HG03432 (cell line): Measurements from ENCODE around the gene ZBTB40.
A peak's percentile ranks its signal among the peaks of the same experiment; 100 is the strongest.

Source experiments
- ATAC-seq: cut with Tn5 transposase; IDR thresholded peaks from one replicate; pipeline ENCODE4 v1.9.1; 2021; ENCODE audit warnings: mild to moderate bottlenecking, moderate library complexity; ENCODE audit not compliant: unreplicated experiment

ZBTB40 gene

GRCh38 chr1:22431965-22432364 lies 19.7 kb upstream of the ZBTB40 start:
- no peak for ATAC-seq

GRCh38 chr1:22434717-22435116 lies 16.9 kb upstream of the ZBTB40 start:
- ATAC-seq = no peak

GRCh38 chr1:22436948-22437347 lies 14.7 kb upstream of the ZBTB40 start:
- no peak for ATAC-seq

GRCh38 chr1:22437573-22437972 lies 14.1 kb upstream of the ZBTB40 start:
- no peak for ATAC-seq

- ATAC-seq = no peak
These were observed 11.1 kb upstream of the ZBTB40 start for GRCh38 chr1:22440582-22440981.

- no peak for ATAC-seq
These were observed 9.3 kb upstream of the ZBTB40 start for GRCh38 chr1:22442212-22442894.

GRCh38 chr1:22443332-22443731 lies 8.3 kb upstream of the ZBTB40 start:
- no peak for ATAC-seq

- ATAC-seq = no peak
These were observed 6.8 kb upstream of the ZBTB40 start for GRCh38 chr1:22444856-22445255.

- ATAC-seq = no peak
These were observed 4.0 kb upstream of the ZBTB40 start for GRCh38 chr1:22447621-22448111.

GRCh38 chr1:22449636-22450035 lies 2.0 kb upstream of the ZBTB40 start:
- ATAC-seq = no peak

GRCh38 chr1:22450351-22451021 lies 1.2 kb upstream of the ZBTB40 start:
- no peak for ATAC-seq

GRCh38 chr1:22452481-22452957 lies 868 bp downstream of the ZBTB40 start:
- peak; percentile 28 for ATAC-seq

GRCh38 chr1:22453181-22453580 lies 1.5 kb downstream of the ZBTB40 start:
- no peak for ATAC-seq

- no peak for ATAC-seq
These were observed 2.9 kb downstream of the ZBTB40 start for GRCh38 chr1:22454476-22455056.

GRCh38 chr1:22457345-22457744 lies 5.7 kb downstream of the ZBTB40 start:
- no peak for ATAC-seq

- ATAC-seq = no peak
These were observed 6.2 kb downstream of the ZBTB40 start for GRCh38 chr1:22457836-22458235.

GRCh38 chr1:22461100-22461499 lies 9.4 kb downstream of the ZBTB40 start:
- ATAC-seq = no peak

GRCh38 chr1:22461678-22462527 lies 10.3 kb downstream of the ZBTB40 start:
- ATAC-seq = no peak

GRCh38 chr1:22462928-22463327 lies 11.3 kb downstream of the ZBTB40 start:
- no peak for ATAC-seq

GRCh38 chr1:22465015-22465565 lies 13.4 kb downstream of the ZBTB40 start:
- ATAC-seq = no peak

GRCh38 chr1:22465671-22466070 lies 14.0 kb downstream of the ZBTB40 start:
- ATAC-seq = no peak
